ENCODE data around the gene SOST. TPM values are rescaled to one million over a fixed set of nuclear protein-coding genes. Genes with fewer than 3 reads are reported as not detected.

Gene SOST
- total and polyA plus RNA-seq, 2 donors (not counting 3 experiments of a cell fraction or from before 2014, with no cell fraction given), result not detected

DNA sequence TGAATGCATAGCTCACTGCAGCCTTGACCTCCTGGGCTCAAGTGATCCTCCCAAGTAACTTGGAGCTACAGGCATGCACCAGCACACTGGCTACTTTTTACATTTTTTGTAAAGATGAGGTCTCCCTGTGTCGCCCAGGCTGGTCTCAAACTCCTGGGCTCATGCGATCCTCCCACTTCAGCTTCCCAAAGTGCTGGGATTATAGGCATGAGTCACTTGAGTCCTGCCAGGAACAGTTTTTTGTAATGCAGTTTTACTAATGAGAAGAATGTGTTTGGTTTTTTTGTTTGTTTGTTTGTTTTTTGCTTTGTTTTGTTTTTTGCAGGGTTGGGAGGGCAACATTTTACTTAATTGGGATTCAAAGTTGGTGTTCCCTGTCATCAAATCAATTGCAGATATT is 22.2 kb downstream of the SOST start:
- dilution Hi-C loops (cut with MboI; ENCODE audit: extremely low pct_ligation_motif_present, low sequenced_read_pairs), result no loop called here
- ChIA-PET POLR2A (no interaction called here), CTCF (interaction anchor here (1.4 to 2.1 kb wide), 3 partner anchors 24 to 63 kb away, joined by 4 to 5 read pairs (median 4); no protein-coding TSS in a partner anchor)
- Histone ChIP-seq H3K36me3 (ENCODE audit: control insufficient read depth in 2 of 2, extremely low read depth in 1 of 2, insufficient read depth in 2 of 2, low read length in 2 of 2) (no peaks in the 10 kb centered on the region), H3K27ac (ENCODE audit: insufficient read depth, low read depth, low read length) (no peak overlapping the region), H2AFZ (ENCODE audit: low read depth, low read length) (no peak overlapping the region), H3K4me1 (ENCODE audit: control insufficient read depth, extremely low read depth, insufficient read depth, low read length) (no peaks in the 10 kb centered on the region), H3K4me2 (ENCODE audit: insufficient read depth, low read length) (no peak overlapping the region), H4K20me1 (replicated peaks; ENCODE audit: control insufficient read depth, extremely low read depth, insufficient read depth, low read length) (no peaks in the 10 kb centered on the region), H3K27me3 (ENCODE audit: control insufficient read depth in 2 of 2, insufficient read depth in 2 of 2, low read length in 2 of 2) (peaks cover 2% of the 10 kb centered on the region in 2 experiments), H3K9me3 (replicated peaks; ENCODE audit: control insufficient read depth, insufficient read depth, low read length) (no peaks in the 10 kb centered on the region), H3K9me1 (replicated peaks; ENCODE audit: control insufficient read depth, extremely low read depth, insufficient read depth, low read length) (no peaks in the 10 kb centered on the region), H3K9ac (replicated peaks; ENCODE audit: extremely low read depth, insufficient read depth, low read length) (no peak overlapping the region), H3K79me2 (ENCODE audit: control insufficient read depth, insufficient read depth, low read length) (no peaks in the 10 kb centered on the region), H3K4me3 (replicated peaks in 1 of 3; ENCODE audit: insufficient read depth in 1 of 3, low read depth in 1 of 3, low read length in 3 of 3) (no peak overlapping the region)
- FAIRE-seq (no peak), DNase-seq (ENCODE audit: low read depth, low spot score) (no peak)
- TF ChIP-seq EZH2 (IDR thresholded peaks at IDR 0.05; ENCODE audit: borderline replicate concordance, low read depth, low read length, severe bottlenecking) (no peak), GATA2 (IDR thresholded peaks at IDR 0.05; ENCODE audit: insufficient read depth, insufficient read length, low read depth, low read length) (no peak), POLR2A (IDR thresholded peaks at IDR 0.05; ENCODE audit: low read depth, low read length) (no peak), MYC (IDR thresholded peaks at IDR 0.05; ENCODE audit: low read depth, low read length) (no peak)
- TF ChIP-seq, protein P1, sequence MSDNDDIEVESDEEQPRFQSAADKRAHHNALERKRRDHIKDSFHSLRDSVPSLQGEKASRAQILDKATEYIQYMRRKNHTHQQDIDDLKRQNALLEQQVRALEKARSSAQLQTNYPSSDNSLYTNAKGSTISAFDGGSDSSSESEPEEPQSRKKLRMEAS (IDR thresholded peaks at IDR 0.05; ENCODE audit: insufficient read depth, insufficient read length), result no peak
- TF ChIP-seq, protein P2, sequence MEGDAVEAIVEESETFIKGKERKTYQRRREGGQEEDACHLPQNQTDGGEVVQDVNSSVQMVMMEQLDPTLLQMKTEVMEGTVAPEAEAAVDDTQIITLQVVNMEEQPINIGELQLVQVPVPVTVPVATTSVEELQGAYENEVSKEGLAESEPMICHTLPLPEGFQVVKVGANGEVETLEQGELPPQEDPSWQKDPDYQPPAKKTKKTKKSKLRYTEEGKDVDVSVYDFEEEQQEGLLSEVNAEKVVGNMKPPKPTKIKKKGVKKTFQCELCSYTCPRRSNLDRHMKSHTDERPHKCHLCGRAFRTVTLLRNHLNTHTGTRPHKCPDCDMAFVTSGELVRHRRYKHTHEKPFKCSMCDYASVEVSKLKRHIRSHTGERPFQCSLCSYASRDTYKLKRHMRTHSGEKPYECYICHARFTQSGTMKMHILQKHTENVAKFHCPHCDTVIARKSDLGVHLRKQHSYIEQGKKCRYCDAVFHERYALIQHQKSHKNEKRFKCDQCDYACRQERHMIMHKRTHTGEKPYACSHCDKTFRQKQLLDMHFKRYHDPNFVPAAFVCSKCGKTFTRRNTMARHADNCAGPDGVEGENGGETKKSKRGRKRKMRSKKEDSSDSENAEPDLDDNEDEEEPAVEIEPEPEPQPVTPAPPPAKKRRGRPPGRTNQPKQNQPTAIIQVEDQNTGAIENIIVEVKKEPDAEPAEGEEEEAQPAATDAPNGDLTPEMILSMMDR (IDR thresholded peaks at IDR 0.05; ENCODE audit: extremely low read depth in 1 of 2, insufficient read depth in 1 of 2, low read depth in 1 of 2, low read length in 2 of 2), result no peak
- intact Hi-C loops (cut with micrococcal nuclease), result no loop called here
- no TSS peak for BruUV-seq (replicated peaks)
